ENCODE results near the gene SHISA6.

Gene SHISA6

DNA sequence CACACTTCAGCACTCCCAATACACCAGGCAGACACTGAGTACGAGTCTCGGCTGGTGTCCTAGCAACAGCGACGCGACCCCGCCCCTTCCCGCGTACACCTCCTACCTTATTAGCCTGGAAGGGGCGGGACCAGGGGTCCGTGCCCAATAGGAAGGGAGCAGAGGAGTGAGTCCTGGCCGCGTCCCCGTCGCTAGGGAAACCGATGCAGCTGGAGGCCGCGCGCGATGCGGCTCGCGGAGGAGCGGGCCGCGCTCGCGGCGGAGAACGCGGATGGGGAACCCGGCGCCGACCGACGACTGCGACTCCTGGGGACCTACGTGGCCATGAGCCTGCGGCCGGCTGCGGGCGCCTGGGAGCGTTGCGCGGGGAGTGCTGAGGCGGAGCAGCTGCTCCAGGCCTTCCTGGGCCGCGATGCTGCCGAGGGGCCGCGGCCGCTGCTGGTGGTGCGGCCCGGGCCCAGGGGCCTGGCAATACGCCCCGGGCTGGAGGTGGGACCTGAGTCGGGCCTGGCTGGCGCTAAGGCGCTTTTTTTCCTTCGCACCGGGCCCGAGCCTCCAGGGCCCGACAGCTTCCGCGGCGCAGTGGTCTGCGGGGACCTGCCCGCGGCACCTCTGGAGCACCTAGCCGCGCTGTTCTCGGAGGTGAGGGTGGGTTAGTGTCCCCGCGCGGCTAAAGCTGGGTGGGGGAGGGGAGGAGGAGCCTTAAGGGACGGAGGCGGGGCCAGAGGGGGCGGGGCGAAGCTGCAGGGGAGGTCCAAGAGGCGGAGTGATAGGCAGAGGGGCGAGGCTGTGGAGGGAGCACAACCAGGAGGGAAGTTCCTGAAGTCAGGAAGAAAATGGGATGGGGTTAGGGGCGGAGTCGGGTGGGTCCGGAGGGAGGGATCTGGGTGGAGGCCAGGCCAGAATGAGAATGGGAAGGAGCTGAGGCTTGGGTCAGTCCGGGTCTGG lies 357.5 kb downstream of the SHISA6 start, which contains the start of gene DNAH9:
DNAH9 (plus strand) TSS at position 197 of the 948 bp plus-strand sequence; CDS start at position 226, 29 bp downstream.
- no peak for DNase-seq (ENCODE audit: low read depth)

DNA sequence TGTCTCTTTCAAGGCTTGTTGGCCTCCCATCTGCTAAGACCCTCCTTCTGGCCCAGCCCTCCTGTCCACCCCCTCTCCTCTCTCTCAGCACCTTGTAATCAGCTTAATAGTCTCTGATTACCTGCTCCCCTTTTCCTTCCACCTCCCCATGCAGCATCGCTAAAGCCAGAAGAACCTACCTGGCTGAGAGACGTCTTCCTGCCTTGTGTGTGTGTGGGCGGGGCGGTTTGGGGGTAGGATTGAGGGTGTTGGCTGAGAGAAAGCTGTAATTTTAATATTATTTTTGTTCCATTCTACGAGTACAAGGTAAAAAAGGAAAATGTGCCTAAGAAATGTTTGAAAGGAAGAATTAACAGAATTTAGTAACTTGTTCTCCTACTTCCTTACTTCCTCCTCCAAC lies 360.6 kb downstream of the SHISA6 start:
- DNase-seq (ENCODE audit: low read depth) = no peak

DNA sequence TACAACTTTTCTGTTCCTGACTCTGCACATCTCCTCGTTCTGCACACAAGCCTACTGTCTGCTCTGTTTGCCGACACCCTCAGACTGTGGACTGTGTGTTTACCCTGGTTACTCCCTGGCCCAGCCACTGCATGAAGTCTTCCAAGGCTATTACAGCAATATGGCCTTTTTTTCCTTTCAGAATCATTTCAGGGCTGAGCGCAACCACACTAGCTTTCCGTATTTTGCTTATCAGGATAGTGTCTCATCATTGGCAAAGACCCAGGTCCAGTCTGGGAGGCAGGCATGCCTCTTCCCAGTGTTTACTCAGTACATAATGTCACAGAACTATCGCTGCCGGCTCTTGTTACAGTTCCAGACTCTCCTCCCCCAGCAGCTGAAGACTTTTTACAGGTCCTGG lies 367.4 kb downstream of the SHISA6 start:
- no peak for DNase-seq (ENCODE audit: low read depth)

DNA sequence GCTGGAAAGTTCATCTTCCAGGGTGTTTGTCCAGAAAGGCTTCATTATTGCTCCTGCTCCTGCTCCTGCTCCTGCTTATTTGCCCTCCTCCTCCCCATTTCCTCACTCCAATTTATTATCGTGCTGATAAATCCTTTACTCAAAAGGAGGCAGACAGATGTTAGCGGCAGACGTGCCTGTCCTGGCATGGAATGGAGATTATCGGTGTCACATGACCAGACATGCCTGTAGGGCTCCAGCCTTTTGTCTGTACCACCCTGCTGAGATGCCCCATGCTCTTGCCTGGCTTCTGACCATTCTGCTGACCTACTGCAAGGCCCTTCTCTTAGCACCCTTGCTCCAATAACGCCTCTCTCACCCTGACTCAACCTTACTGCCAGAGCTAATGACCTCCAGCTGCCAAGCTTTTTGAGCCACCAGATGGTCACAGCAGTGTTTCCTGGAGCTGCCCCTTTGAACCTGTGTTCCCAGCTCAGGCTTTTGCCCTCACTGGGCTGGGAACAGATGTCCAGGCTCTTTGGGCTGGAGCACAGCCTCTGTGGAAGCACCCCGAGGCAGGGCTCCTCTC lies 370.1 kb downstream of the SHISA6 start:
- DNase-seq (ENCODE audit: low read depth) = no peak

DNA sequence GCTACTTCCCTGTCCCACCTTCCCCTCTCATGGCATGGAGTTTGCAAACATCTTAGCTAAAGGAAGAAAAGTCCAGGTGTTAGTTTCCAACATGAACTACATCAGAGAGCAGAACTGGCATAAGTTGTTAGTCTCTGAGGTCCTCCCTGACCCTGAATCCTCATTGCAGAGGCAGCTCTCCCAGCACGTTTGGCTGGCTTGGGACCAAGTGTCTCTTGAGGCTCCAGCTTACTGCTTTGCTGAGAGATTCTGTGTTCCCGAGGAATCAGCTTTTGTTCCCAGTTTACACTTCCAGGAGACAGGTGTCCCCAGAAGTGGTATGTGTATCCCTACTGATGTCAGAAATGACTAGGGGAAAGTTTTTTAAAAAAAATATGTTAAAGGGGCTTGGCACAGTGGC lies 371.9 kb downstream of the SHISA6 start:
- no peak for DNase-seq (ENCODE audit: low read depth)

Measured in ELR (cell line).